GM06990 (cell line): Measurements from ENCODE around the gene SLC25A33.

ENCODE experiments used
- DNase-seq: peaks from one replicate; pipeline ENCODE4 v3.0.0-alpha.2; 2011; ENCODE audit not compliant: insufficient read length; ENCODE audit errors: extremely low read depth
- H3K27me3 ChIP-seq: replicated peaks from 2 replicates; pipeline ENCODE4 v1.6.0; 2011; ENCODE audit warnings: low read length; ENCODE audit not compliant: control insufficient read depth, insufficient read depth
- H3K36me3 ChIP-seq: 2 replicates; pipeline ENCODE4 v1.5.1; 2011; ENCODE audit warnings: low read length; ENCODE audit not compliant: control insufficient read depth, insufficient read depth
- H3K4me3 ChIP-seq: replicated peaks from 2 replicates; pipeline ENCODE4 v1.5.1; 2011; ENCODE audit warnings: low read depth, mild to moderate bottlenecking, control low read depth, low read length
- TF ChIP-seq, protein P1 (sequence below): IDR thresholded peaks from 2 replicates; pipeline ENCODE4 v1.5.1; 2011; ENCODE audit warnings: low read length, control low read depth, mild to moderate bottlenecking, inconsistent platforms; ENCODE audit not compliant: insufficient read depth, poor library complexity, severe bottlenecking

Gene SLC25A33

DNA sequence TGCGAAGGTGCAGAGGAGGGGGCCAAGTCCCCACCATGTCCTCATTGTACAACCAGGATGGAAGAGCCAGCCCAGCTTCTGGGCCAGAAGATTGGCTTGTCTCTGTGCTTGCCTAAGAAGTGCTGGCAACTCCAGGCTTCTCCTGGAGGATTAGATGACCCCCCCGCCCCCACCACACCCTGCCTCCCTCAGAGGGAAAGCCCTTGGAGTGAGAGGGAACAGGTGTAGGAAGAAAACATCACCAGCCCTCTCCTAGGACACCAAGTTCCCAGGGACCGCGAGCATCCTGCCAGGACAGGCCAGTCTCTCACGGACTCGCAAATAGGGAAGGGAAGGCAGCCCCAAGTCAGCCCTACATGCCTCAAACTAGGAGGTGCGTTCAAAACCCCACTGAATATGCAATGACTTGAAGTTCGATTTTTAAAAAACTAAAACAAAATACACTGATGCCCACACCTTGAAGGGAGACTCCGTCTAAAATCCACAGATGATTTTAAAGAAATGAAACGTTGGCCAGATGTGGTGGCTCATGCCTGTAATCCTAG, 20.7 kb upstream of the SLC25A33 start:
- no peaks in the 10 kb centered on the region for H3K36me3 ChIP-seq
- H3K4me3 ChIP-seq, result no peak overlapping the region
- TF ChIP-seq, protein P1, sequence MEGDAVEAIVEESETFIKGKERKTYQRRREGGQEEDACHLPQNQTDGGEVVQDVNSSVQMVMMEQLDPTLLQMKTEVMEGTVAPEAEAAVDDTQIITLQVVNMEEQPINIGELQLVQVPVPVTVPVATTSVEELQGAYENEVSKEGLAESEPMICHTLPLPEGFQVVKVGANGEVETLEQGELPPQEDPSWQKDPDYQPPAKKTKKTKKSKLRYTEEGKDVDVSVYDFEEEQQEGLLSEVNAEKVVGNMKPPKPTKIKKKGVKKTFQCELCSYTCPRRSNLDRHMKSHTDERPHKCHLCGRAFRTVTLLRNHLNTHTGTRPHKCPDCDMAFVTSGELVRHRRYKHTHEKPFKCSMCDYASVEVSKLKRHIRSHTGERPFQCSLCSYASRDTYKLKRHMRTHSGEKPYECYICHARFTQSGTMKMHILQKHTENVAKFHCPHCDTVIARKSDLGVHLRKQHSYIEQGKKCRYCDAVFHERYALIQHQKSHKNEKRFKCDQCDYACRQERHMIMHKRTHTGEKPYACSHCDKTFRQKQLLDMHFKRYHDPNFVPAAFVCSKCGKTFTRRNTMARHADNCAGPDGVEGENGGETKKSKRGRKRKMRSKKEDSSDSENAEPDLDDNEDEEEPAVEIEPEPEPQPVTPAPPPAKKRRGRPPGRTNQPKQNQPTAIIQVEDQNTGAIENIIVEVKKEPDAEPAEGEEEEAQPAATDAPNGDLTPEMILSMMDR, result no peak
- no peaks in the 10 kb centered on the region; the same call in 1 of the 2 replicates for H3K27me3 ChIP-seq
- DNase-seq, result no peak

DNA sequence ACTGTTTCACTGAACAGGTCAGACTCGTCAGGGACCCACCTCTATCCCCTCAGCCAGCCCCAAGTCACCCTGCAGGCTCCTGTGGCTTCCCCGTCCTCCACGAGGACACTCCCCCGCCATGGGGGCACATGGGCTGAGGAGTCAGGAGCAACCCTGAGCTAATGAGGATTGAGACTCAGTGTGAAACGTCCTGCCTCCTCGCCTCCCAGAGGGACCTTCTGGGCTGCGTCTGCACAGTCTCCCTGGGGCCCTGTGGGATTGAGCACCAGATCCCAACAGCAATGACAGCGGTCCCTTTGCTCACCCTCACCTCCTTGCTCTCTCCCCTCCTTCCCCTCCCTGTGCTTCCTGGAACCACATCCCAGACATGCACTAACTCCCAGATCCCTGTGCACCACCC, 18.9 kb upstream of the SLC25A33 start:
- H3K27me3 ChIP-seq, result no peaks in the 10 kb centered on the region; the same call in 1 of the 2 replicates
- H3K4me3 ChIP-seq, result no peak overlapping the region
- TF ChIP-seq, protein P1, result no peak
- no peaks in the 10 kb centered on the region for H3K36me3 ChIP-seq
- no peak for DNase-seq

- Histone ChIP-seq H3K36me3 (no peaks in the 10 kb centered on the region), H3K4me3 (no peak overlapping the region), H3K27me3 (no peaks in the 10 kb centered on the region)
- TF ChIP-seq, protein P1, result no peak
- DNase-seq, result no peak
Measured at GRCh38 chr1:9529190-9529589, 10.1 kb upstream of the SLC25A33 start.

GRCh38 chr1:9530320-9530719, 8.9 kb upstream of the SLC25A33 start:
- H3K36me3 ChIP-seq, result no peaks in the 10 kb centered on the region
- H3K27me3 ChIP-seq, result no peaks in the 10 kb centered on the region
- TF ChIP-seq, protein P1, result no peak
- no peak overlapping the region for H3K4me3 ChIP-seq
- DNase-seq, result no peak

- Histone ChIP-seq H3K36me3 (no peaks in the 10 kb centered on the region), H3K27me3 (no peaks in the 10 kb centered on the region), H3K4me3 (no peak overlapping the region)
- DNase-seq, result no peak
- TF ChIP-seq, protein P1, result no peak
Measured at GRCh38 chr1:9534953-9535352, 4.3 kb upstream of the SLC25A33 start.

- DNase-seq, result no peak
- no peaks in the 10 kb centered on the region for H3K36me3 ChIP-seq
- no peak overlapping the region for H3K4me3 ChIP-seq
- no peaks in the 10 kb centered on the region for H3K27me3 ChIP-seq
- TF ChIP-seq, protein P1, result no peak
Measured at GRCh38 chr1:9536301-9536700, 3.0 kb upstream of the SLC25A33 start.
